Measurements from ENCODE around the gene HSD17B2.

Gene HSD17B2

DNA sequence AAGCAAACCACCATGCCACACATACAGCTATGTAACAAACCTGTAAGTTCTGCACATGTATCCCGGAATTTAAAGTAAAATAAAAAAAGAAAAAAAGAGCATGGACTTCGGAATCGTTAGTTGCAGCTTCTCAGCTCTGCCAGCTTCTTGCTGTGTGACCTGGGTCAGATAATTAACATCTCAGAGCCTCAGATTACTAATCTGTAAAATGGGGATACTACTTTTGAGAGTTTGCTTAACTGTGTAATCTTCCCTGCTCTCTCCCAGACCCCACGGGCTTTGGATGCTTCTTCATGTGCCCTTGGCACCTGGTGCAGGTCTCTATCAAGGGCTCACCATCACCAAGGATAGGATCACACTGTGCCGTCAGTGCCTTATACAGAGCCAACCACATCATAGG is 16.6 kb downstream of the HSD17B2 start:
- TF ChIP-seq, protein P1, sequence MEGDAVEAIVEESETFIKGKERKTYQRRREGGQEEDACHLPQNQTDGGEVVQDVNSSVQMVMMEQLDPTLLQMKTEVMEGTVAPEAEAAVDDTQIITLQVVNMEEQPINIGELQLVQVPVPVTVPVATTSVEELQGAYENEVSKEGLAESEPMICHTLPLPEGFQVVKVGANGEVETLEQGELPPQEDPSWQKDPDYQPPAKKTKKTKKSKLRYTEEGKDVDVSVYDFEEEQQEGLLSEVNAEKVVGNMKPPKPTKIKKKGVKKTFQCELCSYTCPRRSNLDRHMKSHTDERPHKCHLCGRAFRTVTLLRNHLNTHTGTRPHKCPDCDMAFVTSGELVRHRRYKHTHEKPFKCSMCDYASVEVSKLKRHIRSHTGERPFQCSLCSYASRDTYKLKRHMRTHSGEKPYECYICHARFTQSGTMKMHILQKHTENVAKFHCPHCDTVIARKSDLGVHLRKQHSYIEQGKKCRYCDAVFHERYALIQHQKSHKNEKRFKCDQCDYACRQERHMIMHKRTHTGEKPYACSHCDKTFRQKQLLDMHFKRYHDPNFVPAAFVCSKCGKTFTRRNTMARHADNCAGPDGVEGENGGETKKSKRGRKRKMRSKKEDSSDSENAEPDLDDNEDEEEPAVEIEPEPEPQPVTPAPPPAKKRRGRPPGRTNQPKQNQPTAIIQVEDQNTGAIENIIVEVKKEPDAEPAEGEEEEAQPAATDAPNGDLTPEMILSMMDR (IDR thresholded peaks at IDR 0.05; ENCODE audit: insufficient read depth, missing control alignments) = no peak
- DNase-seq (ENCODE audit: insufficient read length, low spot score) (no peak), FAIRE-seq (no peak)

DNA sequence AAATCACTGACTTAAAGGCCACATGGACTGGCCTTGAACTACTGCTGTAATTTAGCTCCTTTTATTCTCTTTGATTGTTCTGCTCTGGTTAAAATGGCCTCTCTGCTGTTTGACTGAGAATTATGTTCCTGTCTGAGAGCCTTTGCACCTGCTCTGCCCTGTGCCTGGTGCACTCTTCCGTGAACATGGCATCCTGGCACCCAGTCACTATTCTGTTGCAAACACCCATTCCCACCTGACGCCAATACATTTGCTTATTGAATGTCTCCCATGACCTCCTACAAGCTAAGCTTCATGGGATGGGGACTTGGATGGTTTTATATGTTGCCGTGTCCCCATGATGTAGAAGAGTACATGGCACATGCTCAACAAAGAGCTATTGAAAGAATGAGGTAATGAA is 20.1 kb downstream of the HSD17B2 start:
- TF ChIP-seq, protein P1 (IDR thresholded peaks at IDR 0.05; ENCODE audit: insufficient read depth, missing control alignments) = no peak
- no peak for DNase-seq (ENCODE audit: insufficient read length, low spot score)

DNA sequence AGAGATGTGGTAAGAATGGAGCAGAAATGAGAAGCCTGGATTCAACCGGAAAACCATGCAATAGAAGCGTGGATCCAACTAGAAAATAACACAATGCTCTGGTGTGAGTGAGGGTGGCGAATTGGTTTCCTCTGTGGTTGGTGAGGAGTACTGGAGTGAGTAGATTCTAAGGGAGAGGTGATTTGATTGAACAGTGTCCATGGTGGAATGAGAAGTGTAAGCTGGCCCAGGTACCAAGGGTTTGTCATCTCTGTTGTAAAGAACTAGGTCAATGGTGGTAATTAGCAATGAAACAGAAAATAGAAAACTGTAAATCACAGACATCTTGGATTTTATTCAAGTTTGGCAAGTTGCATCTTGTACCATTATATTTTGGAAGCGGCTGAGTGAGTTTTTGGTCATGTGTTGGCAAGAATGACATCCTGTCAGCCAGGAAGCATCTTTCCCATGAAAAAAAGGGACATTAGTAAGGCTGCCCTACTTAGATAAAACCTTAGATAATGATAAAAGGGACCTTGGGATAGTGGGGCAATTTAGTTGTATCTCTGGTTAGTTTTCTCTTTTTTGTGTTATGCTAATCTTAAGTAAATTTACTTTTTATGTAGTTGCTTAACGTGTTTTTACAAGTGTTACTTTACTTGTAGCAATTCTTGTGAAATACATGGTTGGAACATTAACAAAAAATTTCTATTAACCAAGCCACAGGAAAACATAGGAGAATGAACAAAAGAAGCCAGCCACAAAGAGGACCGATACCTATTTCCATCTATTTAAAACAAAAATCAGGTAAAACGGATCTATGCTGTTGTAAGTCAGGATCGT is 20.9 kb downstream of the HSD17B2 start:
- FAIRE-seq (no peak), DNase-seq (ENCODE audit: insufficient read length, low spot score) (no peak)
- TF ChIP-seq, protein P1 (IDR thresholded peaks at IDR 0.05; ENCODE audit: insufficient read depth, missing control alignments) = no peak

More for the DNA sequence above, 20.1 kb downstream of the HSD17B2 start:
- FAIRE-seq = no peak

DNA sequence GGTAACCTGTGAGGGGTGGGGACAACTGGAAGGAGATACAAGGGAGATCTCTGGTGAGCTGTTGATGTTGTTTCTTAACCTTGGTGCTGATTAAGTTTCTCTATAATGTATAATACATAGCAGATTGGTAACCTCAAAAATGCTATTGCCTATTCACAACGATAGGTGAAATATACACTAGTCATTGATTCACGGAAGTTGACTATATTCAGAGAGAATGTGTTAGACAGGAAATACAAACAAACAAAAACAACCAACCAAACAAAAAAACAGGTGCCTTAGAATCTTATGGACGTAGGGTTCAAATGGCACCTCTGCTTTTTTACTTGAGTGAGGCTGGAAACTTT is 21.5 kb downstream of the HSD17B2 start:
- FAIRE-seq (no peak), DNase-seq (ENCODE audit: insufficient read length, low spot score) (no peak)
- TF ChIP-seq, protein P1 (IDR thresholded peaks at IDR 0.05; ENCODE audit: insufficient read depth, missing control alignments) = no peak

DNA sequence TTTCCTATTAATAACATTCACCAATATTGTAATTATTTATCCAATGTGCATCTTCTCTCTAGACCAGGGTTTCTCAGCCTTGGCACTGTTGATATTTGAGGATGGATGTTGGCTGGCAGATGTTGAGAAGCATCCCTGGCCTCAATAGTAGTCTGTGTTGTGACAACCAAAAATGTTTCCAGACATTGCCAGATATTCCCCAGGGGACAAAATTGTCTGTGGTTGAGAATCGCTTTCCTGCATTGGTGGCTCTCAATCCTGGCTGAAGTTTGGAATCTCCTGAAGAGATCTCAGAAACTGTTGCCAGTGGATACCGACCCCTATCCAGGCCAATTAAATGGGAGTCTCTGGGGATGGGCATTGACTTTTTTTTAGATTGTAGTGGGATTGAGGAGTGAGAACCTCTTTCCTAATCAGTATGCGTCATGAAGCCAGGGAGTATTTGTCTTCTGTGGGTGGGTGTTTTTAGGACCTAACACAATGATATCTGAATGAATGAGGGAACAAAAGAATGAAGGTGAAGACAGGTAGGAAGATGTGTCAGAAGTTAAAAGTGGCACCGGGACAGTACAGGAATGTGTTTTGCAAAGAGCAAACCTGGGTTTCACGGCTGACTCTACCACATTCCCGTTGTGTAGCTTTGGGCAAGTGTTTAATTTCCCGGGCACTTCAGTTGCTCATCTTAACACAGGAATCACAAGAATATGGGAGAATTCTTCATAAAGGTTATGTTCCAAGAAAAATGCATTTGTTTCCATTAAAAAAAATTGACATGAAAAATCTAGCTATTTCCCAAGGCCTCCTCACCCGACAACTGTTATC is 24.3 kb downstream of the HSD17B2 start:
- FAIRE-seq (no peak), DNase-seq (ENCODE audit: insufficient read length, low spot score) (no peak)

DNA sequence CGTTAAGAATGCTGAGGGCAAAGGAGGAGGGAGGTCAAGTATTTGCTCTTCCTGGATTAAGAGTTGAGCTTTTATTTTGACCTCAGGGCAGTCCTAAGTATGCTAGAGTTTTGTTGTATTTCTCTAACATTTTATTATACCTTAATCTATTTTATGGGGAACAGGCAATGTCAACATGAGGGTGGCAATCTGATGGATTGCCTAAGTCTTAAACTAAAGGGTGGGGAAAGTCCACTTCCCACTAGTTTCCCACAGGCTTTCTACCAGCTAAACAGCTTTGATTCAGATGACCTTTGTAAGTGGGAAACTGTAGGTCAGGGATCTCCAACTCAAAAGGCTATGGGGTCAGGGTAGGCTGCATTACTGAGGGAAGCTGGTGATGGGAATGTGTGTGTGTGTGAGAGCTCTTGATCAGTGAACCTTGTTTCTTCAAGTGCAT is 24.9 kb downstream of the HSD17B2 start:
- FAIRE-seq = no peak
- TF ChIP-seq, protein P1 (IDR thresholded peaks at IDR 0.05; ENCODE audit: insufficient read depth, missing control alignments) = no peak

More for the DNA sequence above, 24.3 kb downstream of the HSD17B2 start:
- TF ChIP-seq, protein P1 (IDR thresholded peaks at IDR 0.05; ENCODE audit: insufficient read depth, missing control alignments) = no peak

More for the DNA sequence above, 24.9 kb downstream of the HSD17B2 start:
- DNase-seq (ENCODE audit: insufficient read length, low spot score) = no peak
